GM19043 (cell line): Measurements from ENCODE around the gene PRRX1.

ENCODE experiments used
- ATAC-seq: cut with Tn5 transposase; IDR thresholded peaks from one replicate; pipeline ENCODE4 v1.9.1; 2021; ENCODE audit warnings: low read depth; ENCODE audit not compliant: unreplicated experiment

Gene PRRX1

DNA sequence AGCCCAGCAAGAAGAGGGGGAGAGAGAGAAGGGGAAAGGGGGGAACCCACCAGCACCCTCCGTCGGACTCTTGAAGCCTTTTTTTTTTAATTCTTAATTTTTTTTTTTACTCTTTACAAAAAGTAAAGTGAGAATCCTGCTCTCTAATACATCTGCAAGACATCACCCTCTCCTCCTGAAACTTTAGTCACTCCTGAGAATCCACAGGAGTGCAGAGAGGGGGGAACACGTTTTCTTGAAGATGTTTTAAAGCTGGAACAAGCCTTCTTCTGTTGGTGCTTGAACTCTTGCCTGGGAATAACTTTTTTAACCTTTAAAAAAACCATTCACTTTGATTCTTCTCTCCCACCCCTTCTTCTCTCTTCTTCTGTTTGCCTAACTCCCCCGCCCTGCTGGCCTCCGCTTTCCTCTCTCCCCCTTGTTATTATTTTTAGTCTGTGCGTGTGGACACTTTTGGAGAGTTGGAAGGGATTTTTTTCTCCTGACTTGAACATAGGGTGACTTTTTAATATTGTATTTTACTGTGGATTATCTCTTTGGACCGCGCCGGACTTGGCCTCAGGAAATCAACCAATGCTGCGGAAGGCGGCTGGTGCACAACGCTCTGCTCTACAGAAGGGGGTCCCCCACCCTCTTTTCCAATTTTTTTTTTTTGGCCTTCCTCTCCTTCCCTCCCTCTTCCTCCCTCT lies 383 bp upstream of the PRRX1 start:
- ATAC-seq = no peak

DNA sequence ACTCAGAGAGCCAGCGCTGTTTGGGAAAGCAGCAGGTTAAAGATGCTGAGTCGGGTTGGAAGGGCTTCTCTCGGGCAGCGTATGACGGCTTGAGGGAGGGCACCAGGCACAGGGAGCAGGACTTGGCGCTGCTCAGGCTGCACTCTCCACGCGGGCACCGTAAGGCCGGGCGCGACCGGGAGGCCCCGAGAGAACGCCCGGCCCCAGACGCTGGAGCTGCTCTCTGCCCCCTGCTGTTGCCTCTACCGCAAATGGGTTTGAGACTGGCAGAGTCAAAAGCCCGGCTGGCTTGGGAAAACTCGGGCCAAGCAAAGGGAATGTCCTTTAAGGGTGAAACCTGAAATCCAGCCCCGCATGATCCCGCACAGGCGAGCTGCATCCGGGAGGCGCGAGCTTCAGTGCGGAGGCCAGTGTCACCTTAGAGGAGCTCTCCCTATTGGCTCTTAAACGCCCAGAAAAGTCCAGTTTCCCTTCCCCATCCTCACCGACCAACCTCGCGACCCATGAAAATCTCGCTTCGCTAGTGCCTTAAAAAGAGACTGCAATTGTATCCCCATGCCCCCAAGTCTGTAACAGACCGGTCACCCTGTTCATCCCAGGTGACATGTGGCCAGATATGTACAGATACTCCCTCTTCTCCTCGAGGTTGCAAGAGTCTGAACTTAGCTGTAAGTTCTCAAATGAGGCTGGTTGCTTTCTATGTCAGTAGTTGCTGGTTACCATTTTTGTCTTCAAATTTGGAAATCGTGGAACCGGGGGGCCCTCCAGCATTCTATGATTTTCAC lies 1.1 kb downstream of the PRRX1 start:
- ATAC-seq = no peak

DNA sequence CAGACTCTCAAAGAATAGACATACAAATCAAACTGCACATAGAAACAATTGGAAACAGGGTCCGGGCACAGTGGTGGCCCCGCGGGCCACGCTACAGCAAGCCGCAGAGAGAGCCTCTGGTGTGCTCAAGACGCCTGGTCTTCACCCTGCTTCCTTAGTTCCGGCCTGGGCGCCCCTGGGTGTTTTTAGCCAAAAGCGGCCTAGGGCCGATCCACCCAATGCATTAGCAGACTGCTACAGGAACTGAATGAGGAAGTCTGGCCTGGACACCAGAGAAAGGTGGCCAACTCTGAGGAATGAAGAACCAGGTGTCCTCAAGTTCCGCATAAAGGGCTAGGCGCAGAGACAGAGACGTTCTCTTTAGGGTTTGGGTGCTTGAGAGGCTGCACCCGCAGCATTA lies 1.7 kb downstream of the PRRX1 start:
- ATAC-seq = no peak

DNA sequence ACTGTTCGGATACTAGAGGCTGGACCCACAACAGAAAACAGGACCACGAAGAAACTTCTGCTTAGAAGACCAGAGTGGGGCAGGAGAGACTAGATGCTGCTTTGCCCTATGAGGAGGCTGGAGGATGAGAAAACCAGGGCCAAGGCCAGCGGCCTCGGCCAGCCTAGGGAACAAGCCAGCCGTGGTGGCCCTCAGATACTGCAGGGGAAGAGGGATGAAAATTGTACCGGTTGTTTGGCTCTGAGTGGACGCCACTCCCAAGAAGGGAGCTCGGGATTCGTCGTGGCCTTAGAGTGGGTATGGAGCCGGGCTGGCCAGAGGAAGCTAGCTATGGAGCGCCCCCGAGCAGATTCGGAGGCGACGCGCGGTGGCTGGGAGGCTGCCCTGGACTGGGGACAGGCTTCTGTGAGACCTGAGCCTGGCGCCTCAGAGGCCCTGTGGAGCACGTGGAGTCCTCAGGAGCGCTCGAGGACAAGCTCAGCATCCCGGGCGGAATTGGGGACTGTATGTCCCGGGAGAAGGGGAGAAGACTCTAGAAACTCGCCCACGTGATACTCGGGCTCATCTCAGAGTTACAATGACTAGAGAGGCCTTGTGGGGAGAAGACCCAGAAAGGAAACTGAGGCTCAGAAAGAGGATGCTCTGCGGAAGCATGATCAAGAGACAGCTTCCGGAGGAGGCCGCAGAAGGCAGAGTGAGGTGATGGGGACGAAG lies 2.8 kb downstream of the PRRX1 start:
- no peak for ATAC-seq

DNA sequence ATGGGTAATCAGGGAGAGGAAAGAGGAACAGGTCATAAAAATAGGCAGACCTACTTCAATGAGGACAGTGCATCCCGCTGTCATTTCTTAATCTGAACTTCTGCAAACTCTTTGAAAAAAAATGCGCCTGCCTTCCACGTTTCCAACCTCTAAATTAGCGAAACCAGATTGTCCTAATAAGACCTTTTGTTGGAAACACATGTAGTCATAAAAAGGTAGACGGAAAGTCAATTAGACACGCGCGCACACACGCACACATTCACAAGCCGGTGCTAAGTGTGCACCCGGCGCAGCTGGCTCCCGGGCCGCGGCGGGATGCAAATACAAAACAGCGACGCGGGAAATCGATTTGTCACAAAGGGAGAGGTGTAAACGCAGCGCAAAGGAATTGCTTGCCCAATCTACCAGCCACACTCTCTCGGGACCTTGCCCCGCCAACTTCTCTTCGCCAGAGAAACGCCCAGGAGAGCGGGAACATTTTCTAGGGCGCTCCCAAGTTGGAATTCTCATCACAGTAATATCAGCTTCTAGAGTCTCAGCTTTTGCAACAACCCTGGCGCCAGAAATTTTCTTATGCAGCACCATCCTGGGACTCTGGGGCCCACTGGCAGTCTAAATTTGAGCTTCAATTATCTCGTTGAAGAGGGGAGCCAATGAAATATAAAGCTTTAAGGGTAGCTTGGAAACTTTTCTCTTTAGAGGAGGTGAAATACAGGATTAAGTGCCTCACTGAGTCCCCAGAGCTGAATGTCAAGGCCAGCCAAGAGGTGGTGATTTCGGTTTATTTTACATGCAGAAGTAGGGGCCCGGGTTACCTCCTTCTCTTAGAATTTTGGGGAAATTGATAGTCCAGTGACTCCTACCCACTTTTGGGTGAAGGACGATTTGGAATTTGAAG lies 4.5 kb downstream of the PRRX1 start:
- ATAC-seq = no peak

DNA sequence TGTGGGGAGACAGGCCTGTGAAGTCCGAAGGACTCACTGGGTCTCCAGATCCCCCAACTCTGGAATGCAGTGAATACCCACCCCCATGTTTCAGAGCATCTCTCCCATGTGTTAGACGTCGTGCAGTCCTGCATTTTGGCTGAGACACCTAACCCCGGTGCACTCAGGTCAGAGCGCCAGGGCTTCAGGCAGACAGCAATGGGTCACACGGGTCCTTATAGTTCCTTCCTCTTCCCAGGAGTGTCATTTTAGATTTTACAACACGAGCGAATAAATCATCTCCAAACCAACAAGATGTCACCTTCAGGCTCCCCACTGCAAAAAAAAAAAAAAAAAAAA lies 5.1 kb downstream of the PRRX1 start:
- no peak for ATAC-seq

DNA sequence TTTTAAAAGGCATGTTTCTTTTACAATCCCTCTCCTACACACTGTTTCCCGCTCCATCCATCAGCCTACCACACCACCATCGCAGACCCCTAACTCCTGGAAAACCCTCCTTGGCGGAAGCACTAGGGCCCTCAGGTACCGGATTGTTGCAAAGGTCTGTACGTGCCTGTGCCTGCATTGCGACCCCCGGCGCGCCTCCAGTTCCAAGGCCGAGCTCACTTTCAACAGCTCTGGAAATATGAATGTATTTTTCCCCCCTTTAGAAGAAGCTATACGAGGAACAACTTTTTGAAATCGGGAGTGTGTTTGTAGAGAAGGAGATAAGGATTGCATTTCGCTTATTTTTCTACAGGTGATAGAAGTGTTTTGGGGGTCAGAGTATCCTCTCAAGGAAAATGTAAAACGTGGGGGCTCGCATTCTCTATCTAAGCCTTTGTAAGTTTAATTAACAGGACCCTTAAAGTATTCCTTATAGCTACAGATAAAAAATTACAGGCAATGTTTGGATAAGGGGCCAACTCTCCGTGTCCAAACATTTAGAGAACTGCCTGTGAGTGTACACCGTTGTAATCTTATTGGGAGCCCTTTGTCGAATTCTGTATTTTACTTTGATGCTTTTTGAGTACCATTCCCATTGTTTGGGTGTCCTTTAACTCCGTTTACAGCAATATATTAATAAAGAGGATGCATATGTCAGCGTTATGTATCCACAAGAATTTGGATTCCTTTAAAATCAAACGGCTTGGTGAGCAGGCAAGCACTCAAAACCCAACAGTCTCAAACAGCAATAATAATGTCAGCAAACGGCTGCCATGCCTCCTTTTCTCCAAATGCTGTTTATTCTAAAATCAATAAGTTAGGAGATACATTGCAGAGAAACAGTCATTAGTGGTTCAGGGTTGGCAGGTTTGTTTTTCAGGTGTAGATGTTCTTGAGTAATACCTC lies 5.9 kb downstream of the PRRX1 start:
- ATAC-seq = no peak

DNA sequence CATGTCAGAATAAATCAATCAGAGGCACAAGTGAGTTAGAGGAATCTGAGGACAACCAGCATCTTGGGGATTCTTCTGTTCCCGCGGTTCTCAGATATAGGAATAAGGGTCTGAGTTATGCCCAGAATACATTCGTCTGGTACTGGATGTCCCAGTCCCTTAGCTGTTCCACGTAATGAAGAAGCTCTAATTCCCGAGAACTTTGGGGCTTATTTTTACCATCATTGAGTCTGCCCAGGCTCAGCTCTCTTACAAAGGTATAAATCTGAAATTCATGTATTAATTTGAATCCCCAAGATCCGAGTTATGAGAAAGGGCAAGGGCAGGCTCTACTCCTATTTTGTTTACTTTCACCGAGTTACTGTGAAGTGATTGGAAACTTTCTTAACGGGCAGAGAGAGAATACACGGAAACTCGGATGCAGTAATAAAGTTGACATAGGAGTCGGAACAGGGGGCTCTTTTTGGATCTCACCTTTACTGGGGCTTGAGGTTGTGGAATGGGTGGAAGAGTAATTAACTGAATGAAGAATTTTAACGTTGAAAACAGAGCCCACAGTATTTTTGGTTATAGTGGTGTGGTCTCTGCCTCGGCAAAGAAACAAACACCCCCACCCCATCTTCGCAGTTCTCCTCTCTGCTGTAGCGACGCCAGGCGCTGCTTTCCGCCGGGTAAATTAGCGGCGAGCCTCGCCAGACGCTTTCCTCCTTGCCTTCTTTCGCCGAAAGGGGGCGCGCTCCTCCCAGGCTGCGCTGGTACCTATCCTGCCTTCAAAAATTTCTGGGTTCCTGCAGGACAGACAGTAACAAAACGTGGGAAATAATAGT lies 7.1 kb downstream of the PRRX1 start:
- no peak for ATAC-seq

DNA sequence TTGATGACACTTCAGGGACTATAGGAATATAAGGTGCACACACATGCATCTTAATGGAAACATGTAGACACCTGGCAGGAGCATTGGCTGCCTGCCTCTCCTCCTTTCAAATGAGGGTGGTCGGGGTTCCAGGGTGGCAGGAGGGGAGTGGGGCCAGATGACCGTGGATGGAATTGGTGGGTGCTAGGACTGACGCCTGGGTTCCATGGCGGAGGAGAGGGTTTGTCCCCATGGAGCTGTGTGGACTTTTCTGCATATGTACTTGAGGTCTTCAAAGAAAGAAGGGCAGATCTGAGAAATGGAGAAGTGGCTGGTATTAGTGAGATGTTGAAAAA lies 7.7 kb downstream of the PRRX1 start:
- no peak for ATAC-seq

DNA sequence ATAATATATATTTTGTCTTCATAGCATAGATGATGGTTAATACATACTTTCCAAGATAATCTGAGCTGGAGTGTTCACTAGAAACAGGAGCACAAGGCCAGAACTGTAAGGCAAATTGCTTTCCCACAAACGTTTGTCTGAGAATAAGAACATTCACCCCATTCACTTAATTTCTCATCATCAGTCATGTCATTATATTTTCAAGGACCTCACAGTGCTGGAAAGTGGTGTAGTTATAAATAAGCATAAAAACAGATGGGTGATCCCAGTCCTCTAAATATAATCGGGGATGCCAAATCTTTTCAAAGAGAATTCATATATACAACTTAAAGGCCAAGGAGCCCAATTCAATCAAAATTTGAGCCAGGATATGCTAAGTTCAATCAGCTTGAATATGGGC lies 8.4 kb downstream of the PRRX1 start:
- no peak for ATAC-seq

DNA sequence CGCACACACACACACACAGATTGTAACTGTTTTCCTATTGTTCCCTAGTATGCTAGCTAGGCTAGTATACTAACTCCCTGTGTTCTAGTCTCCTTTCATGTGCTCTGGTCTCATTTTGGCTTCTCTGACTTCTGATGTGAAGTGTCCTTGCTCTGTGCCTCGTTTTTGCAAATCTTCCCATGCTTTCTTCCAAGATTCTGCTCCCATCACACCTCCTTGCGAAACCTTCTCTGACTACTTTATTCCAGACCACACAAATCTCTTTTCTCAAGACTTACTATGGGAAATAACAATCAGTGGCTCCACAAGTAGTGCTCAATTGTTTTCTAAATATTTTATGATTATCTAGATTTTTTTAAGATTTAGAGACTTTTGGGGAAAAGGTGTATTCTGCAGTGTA lies 10.3 kb downstream of the PRRX1 start:
- ATAC-seq = no peak

DNA sequence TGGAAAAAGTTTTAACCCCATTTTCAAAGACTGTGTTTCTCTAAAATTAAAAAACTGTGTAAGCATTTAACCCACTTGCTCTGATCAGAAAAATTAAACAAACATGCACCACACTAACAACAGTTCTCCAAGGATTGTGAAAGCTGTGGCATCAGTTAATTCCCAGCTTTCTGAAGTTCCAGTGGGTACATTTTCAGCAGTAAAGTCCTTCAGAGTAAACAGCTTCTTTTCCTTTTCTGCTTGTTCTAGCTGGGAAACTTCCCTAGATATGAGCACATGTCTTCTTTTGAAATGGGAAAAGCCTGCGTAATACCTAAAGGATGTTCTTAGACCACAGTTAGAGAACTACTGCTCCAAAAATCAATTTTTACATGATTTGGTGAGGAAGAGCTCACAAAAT lies 11.1 kb downstream of the PRRX1 start:
- no peak for ATAC-seq

DNA sequence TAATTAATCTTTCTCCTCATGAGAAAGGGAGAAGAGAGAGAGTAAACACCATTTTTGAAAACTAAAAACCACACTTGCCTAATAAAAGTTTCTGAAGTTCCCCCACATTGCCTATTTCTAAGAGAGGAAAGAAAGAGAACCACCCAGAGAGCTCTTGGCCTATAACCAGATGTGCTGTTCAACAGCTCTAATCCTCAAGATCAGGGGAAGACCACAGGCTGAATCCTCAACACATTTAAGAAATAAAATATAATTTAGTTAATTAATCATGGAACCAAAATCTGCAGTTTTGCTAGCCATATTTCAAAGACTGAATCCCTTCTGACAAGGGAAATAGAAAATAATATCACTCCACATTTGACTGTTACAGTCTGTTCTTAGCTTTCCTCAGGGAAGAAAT lies 11.9 kb downstream of the PRRX1 start:
- ATAC-seq = no peak

DNA sequence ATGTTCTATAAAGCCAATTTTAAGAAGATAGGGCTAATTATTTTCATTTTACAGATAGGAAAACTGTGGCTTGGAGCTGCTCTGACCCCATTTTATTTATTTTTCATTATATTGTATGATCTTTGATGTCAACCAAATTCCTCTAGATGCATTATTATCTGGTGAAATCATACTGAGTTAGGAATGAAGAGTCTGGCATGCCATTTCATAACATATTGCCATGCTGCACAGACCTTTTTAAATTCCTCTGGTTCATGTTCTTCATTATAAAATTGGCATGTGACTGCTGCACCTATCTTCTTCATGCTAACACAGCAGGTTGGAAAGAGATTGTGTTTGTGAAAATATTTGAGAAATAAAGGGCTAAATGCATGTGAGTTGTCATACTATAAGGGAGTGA lies 12.7 kb downstream of the PRRX1 start:
- no peak for ATAC-seq

DNA sequence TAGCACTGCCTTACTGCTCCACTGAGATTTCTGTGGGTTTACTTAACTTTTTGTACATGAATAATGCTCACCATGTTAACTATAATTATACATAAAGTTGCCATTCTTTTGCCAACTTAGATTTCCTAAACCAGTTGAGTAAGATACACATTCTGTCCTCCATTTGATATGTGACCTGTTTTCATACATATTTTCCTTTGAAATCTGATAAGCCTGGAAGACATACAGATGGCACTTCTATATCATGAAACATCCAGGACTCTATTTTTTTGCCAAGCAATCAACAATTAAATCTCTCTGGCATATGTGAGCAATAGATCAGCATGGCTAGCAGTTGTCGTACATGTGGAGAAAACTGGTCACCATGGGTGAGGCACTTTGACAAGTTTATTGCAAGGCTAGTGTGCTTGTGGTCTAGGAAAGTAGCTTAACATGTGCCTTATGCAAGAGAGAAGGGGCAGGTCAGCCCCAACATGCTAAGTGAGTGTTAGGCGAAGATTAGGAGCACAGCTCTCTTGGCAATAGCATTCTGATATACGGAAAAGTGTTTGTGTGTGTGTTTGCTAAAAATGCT lies 14.2 kb downstream of the PRRX1 start:
- ATAC-seq = no peak

DNA sequence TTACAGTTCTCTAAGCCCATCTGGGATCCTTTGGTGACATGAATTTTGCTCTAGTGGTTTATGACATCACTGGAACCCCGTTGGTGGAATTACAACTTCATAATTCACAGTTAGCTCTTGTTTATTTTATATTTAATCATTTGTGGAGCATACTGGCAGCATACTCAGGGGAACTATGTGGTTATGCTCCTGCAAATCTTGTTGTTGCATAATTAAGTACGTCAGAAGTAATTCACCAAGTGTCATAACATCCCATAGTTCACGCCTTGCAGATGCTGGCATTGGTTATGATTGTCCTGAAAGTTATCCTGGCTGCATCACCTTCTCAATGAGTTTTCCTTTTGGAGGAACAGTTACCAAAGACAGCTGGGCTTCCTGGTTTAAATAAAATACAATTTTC lies 16.5 kb downstream of the PRRX1 start:
- no peak for ATAC-seq

DNA sequence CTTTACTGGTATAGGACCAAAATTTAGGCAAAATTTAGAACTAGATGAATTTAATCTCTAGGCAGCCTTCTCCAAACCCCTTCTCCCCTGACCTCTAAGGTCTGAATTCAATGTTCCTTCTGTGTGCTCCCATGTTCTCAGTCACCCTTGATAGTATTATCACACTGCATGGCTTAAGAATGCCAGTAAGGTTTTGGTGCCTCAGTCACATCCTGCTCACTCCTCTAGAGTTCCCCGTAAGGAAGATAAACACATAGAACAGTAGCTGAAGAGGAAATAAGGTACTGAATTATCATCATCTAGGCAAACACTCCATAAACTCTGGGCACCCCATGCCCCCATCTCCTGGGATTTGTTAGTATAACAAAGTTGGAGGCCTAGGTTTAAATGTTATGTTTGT lies 18.2 kb downstream of the PRRX1 start:
- no peak for ATAC-seq

DNA sequence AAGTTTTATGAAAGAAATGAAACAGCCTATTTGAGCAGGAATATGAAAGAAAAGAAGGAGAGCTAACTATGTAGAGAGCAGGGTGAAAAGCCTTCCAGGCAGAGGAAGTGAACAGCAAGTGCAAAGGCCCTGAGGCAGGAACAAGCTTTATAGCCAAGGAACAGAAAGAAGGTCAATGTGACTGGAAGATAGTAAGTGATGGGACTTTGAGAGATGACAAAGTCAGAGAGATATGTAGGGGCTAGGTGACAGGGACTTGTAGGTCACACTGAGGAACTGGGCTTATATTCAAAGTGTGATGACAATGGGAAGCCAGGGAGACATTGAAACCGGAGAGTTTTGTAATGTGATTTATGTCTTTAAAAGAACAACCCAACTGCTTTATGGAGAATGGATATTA lies 18.9 kb downstream of the PRRX1 start:
- ATAC-seq = no peak

DNA sequence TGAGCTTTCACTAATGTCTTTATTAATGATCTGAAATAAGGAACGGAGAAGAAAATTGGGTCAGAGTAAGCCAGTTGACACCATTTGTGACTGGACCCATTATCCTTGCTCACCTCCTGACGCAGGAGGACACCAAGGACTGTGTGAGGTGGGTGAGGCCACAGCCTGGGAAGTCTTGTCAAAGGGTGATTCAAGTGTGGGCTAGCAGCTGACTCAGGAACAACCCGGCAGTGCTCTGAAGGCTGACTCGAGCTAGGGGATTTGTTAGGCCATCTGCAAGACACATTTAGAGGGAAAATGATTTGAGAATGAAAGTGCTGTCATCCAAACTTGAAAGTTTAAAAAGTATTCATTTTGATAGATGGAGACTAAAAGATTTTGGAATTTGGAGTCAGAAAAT lies 21.2 kb downstream of the PRRX1 start:
- ATAC-seq = no peak
